ENCODE measurements around the gene ZNF133.

Gene ZNF133

DNA sequence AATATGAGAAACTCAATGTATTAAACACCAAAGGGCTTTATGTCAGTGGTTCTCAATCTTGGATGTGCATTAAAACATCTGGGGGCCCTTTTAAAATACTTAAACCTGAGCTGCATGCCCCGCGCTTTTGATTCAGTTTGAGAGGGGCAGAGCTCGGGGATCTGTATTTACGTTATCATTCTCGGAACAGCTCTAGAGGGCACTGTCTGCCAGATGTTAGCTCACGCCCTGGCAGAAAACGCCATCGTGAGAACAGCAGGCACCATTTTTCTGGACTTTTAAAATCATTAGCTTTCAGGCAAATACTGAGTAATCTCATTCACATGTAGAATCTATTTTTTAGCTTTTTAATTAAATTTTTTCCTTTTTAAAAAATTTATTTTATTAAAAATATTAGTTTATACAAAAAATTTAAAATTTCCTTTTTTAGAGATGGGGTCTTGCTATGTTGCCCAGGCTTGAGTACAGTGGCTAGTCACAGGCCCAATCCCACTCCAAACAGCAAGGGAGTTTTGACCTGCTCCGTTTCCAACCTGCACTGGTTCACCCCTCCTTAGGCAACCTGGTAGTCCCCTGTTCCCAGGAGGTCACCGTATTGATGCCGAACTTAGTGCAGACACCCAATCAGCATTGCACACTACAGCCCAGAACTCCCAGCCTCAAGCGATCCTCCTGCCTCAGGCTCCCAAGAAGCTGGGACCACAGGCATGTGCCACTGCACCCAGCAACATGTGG lies 30.0 kb upstream of the ZNF133 start:
- no peak for TF ChIP-seq ESRRG (CRISPR knock-in tag; IDR thresholded peaks at IDR 0.05)
- TF ChIP-seq TOX (CRISPR knock-in tag; IDR thresholded peaks at IDR 0.05; ENCODE audit: borderline replicate concordance) = no peak
- no peak for TF ChIP-seq PATZ1 (CRISPR knock-in tag; IDR thresholded peaks at IDR 0.05; ENCODE audit: borderline replicate concordance)
- TF ChIP-seq, protein P1, sequence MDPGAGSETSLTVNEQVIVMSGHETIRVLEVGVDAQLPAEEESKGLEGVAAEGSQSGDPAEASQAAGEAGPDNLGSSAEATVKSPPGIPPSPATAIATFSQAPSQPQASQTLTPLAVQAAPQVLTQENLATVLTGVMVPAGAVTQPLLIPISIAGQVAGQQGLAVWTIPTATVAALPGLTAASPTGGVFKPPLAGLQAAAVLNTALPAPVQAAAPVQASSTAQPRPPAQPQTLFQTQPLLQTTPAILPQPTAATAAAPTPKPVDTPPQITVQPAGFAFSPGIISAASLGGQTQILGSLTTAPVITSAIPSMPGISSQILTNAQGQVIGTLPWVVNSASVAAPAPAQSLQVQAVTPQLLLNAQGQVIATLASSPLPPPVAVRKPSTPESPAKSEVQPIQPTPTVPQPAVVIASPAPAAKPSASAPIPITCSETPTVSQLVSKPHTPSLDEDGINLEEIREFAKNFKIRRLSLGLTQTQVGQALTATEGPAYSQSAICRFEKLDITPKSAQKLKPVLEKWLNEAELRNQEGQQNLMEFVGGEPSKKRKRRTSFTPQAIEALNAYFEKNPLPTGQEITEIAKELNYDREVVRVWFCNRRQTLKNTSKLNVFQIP (CRISPR knock-in tag; IDR thresholded peaks at IDR 0.05; ENCODE audit: borderline replicate concordance, low read depth) = no peak
- TF ChIP-seq CSRNP3 (CRISPR knock-in tag; IDR thresholded peaks at IDR 0.05) = no peak
- TF ChIP-seq ZNF70 (CRISPR knock-in tag; IDR thresholded peaks at IDR 0.05) = no peak
- TF ChIP-seq, protein P2, sequence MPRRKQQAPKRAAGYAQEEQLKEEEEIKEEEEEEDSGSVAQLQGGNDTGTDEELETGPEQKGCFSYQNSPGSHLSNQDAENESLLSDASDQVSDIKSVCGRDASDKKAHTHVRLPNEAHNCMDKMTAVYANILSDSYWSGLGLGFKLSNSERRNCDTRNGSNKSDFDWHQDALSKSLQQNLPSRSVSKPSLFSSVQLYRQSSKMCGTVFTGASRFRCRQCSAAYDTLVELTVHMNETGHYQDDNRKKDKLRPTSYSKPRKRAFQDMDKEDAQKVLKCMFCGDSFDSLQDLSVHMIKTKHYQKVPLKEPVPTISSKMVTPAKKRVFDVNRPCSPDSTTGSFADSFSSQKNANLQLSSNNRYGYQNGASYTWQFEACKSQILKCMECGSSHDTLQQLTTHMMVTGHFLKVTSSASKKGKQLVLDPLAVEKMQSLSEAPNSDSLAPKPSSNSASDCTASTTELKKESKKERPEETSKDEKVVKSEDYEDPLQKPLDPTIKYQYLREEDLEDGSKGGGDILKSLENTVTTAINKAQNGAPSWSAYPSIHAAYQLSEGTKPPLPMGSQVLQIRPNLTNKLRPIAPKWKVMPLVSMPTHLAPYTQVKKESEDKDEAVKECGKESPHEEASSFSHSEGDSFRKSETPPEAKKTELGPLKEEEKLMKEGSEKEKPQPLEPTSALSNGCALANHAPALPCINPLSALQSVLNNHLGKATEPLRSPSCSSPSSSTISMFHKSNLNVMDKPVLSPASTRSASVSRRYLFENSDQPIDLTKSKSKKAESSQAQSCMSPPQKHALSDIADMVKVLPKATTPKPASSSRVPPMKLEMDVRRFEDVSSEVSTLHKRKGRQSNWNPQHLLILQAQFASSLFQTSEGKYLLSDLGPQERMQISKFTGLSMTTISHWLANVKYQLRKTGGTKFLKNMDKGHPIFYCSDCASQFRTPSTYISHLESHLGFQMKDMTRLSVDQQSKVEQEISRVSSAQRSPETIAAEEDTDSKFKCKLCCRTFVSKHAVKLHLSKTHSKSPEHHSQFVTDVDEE (CRISPR knock-in tag; IDR thresholded peaks at IDR 0.05) = no peak
- TF ChIP-seq PPARA (CRISPR knock-in tag; IDR thresholded peaks at IDR 0.05; ENCODE audit: borderline replicate concordance) = no peak
- TF ChIP-seq ZC3H10 (CRISPR knock-in tag; IDR thresholded peaks at IDR 0.05) = no peak

GRCh38 chr20:18259730-18260129 lies 28.6 kb upstream of the ZNF133 start:
- no peak for ATAC-seq
- TF ChIP-seq ZNF70 (CRISPR knock-in tag; IDR thresholded peaks at IDR 0.05) = no peak
- no peak for TF ChIP-seq ZFP30 (CRISPR knock-in tag; IDR thresholded peaks at IDR 0.05)
- no peak for TF ChIP-seq ESRRG (CRISPR knock-in tag; IDR thresholded peaks at IDR 0.05)
- TF ChIP-seq OSR1 (CRISPR knock-in tag; IDR thresholded peaks at IDR 0.05) = no peak
- TF ChIP-seq ARNTL (CRISPR knock-in tag; IDR thresholded peaks at IDR 0.05; ENCODE audit: borderline replicate concordance, low read depth) = no peak
- TF ChIP-seq SNAI2 (CRISPR knock-in tag; IDR thresholded peaks at IDR 0.05) = no peak
- TF ChIP-seq PATZ1 (CRISPR knock-in tag; IDR thresholded peaks at IDR 0.05; ENCODE audit: borderline replicate concordance) = no peak
- TF ChIP-seq, protein P1 (CRISPR knock-in tag; IDR thresholded peaks at IDR 0.05; ENCODE audit: borderline replicate concordance, low read depth) = no peak
- no peak for TF ChIP-seq PPARA (CRISPR knock-in tag; IDR thresholded peaks at IDR 0.05; ENCODE audit: borderline replicate concordance)
- no peak for TF ChIP-seq ZNF565 (CRISPR knock-in tag; conservative IDR thresholded peaks at IDR 0.05; ENCODE audit: low read depth)
- TF ChIP-seq GLIS3 (CRISPR knock-in tag; IDR thresholded peaks at IDR 0.05) = no peak
- no peak for TF ChIP-seq TCF4 (CRISPR knock-in tag; IDR thresholded peaks at IDR 0.05; ENCODE audit: borderline replicate concordance)
- TF ChIP-seq ZNF8 (CRISPR knock-in tag; IDR thresholded peaks at IDR 0.05) = no peak
- no peak for TF ChIP-seq CSRNP3 (CRISPR knock-in tag; IDR thresholded peaks at IDR 0.05)

More for the DNA sequence above, 30.0 kb upstream of the ZNF133 start:
- ATAC-seq = peak; percentile 49; the same call in 2 of the 3 replicates
